GM06990 (cell line): Measurements from ENCODE around the gene DOK7.

Experiments used
- DNase-seq: peaks from one replicate; pipeline ENCODE4 v3.0.0-alpha.2; 2011; ENCODE audit not compliant: insufficient read length; ENCODE audit errors: extremely low read depth
- H3K27me3 ChIP-seq: replicated peaks from 2 replicates; pipeline ENCODE4 v1.6.0; 2011; ENCODE audit warnings: low read length; ENCODE audit not compliant: control insufficient read depth, insufficient read depth
- H3K36me3 ChIP-seq: 2 replicates; pipeline ENCODE4 v1.5.1; 2011; ENCODE audit warnings: low read length; ENCODE audit not compliant: control insufficient read depth, insufficient read depth
- H3K4me3 ChIP-seq: replicated peaks from 2 replicates; pipeline ENCODE4 v1.5.1; 2011; ENCODE audit warnings: low read depth, mild to moderate bottlenecking, control low read depth, low read length
- TF ChIP-seq, protein P1 (sequence below): IDR thresholded peaks from 2 replicates; pipeline ENCODE4 v1.5.1; 2011; ENCODE audit warnings: low read length, control low read depth, mild to moderate bottlenecking, inconsistent platforms; ENCODE audit not compliant: insufficient read depth, poor library complexity, severe bottlenecking

DOK7 gene

GRCh38 chr4:3464911-3465697 lies 2.0 kb downstream of the DOK7 start:
- Histone ChIP-seq H3K4me3 (no peak overlapping the region), H3K27me3 (no peaks in the 10 kb centered on the region; the same call in none of the 2 replicates), H3K36me3 (no peaks in the 10 kb centered on the region)
- DNase-seq = no peak
- TF ChIP-seq, protein P1, sequence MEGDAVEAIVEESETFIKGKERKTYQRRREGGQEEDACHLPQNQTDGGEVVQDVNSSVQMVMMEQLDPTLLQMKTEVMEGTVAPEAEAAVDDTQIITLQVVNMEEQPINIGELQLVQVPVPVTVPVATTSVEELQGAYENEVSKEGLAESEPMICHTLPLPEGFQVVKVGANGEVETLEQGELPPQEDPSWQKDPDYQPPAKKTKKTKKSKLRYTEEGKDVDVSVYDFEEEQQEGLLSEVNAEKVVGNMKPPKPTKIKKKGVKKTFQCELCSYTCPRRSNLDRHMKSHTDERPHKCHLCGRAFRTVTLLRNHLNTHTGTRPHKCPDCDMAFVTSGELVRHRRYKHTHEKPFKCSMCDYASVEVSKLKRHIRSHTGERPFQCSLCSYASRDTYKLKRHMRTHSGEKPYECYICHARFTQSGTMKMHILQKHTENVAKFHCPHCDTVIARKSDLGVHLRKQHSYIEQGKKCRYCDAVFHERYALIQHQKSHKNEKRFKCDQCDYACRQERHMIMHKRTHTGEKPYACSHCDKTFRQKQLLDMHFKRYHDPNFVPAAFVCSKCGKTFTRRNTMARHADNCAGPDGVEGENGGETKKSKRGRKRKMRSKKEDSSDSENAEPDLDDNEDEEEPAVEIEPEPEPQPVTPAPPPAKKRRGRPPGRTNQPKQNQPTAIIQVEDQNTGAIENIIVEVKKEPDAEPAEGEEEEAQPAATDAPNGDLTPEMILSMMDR = no peak

DNA sequence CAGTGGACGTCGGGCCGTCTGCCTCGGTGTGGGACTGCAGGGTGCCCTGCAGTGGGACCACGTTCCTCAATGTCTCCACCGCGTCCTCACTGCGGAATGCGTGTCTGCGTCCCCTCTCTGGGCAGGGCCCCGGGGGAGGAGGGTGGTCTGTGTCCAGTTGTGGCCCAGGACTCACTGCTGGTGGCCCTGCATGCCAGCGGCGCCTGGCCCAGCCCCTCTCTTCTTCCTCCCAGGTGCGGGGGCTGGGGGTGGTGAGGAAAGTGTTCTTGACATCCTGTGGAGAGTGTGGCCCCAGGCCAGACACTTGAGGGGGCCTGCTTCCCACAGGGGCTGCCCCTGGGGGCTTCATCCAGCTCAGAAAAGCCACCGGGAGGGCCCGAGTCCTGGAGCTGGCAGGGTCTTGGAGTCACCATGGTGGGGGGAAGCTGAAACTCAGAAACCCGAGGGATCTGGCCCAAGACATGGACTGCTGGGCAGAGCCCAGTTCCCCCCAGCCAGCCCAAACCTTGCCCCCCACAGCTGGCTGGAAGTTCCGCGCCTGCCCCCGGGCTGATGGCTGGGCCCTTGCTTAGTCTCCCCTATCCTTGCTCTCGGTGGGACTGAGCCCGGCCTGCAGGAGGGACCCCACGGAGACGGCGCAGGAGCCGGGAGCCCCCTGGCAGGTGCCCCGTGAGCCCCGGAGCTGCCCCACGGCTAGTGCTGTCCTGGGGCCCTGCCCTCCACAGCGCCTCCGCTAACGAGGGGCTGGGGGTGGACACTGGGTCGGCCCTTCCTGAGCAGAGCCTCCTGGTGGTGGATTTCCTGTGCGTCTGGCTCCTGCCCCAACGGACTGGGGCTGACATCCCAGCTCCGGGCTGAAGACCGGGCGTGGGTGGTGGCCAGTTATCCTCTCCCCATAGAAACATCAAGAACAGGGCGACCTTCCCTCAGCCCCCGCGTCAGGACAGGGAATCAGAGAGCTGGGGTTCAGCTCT lies 2.9 kb downstream of the DOK7 start:
- Histone ChIP-seq H3K4me3 (no peak overlapping the region), H3K27me3 (no peaks in the 10 kb centered on the region; the same call in none of the 2 replicates), H3K36me3 (no peaks in the 10 kb centered on the region)
- TF ChIP-seq, protein P1 = no peak
- DNase-seq = no peak

DNA sequence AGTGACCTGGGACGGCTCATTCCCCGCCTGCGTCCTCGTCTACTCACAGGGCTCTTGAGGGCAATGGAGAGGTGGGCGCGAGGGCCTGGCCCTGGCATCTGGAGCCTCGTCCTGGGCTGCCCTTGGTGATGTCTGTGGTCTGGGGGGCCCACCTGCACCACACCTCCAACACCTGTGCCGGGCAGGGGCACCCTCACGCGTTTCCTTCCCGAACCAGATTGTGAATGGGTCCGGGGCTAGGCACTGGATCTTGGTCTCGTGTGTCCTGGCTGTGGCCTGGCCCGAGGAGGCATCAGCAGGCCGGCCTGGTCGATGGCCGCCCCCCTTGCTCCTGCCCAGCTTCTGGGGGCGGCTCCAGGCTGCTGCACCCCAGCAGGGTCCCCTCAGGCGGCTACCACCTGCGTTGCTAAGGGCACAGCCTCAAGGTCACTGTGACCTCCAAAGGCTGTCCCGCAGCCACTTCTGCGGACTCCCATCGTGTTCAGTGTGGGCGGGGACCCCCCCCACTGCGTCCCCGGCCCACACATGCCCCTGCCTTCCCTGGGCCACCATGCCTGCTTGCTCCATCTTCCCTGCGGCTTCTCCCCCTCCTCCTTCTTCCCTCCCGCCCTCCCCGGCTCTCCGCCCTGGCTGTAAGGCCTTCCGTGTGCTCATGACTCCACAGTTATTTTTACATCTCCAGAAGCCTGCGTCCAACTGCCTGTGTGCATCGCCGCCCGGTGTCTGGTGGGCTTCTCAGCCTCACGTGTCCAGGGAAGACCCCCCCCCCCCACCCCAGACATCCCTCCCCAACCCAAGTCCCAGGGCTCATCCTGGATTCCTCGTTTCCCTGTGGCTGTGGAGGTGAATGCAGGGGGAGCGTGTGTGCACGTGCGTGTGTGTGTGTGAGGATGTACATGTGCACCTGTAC lies 3.8 kb downstream of the DOK7 start:
- no peak for DNase-seq
- TF ChIP-seq, protein P1 = no peak
- no peaks in the 10 kb centered on the region for H3K36me3 ChIP-seq
- H3K27me3 ChIP-seq = no peaks in the 10 kb centered on the region; the same call in none of the 2 replicates
- H3K4me3 ChIP-seq = no peak overlapping the region

DNA sequence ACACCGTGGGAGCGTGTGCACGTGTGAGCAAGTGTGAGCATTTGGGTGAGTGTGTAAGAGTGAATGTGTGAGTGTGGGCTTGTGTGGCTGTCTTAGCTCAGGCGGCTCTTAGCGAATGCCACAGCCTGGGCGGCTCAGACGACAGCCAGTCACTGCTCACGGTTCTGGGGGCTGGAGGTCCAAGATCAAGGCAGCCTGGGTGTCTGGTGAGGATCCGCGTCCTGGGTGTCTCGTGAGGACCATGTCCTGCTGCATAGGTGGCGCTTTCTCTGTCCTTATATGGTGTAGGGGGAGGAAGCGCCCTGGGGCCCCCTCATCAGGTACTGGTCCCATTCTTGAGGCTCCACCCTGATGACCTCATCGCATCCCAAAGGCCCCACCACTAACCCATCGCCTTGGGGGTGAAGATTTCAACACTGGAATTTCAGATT lies 4.5 kb downstream of the DOK7 start:
- no peaks in the 10 kb centered on the region for H3K36me3 ChIP-seq
- DNase-seq = peak; percentile 3
- no peaks in the 10 kb centered on the region; the same call in 1 of the 2 replicates for H3K27me3 ChIP-seq
- no peak overlapping the region for H3K4me3 ChIP-seq
- TF ChIP-seq, protein P1 = no peak

DNA sequence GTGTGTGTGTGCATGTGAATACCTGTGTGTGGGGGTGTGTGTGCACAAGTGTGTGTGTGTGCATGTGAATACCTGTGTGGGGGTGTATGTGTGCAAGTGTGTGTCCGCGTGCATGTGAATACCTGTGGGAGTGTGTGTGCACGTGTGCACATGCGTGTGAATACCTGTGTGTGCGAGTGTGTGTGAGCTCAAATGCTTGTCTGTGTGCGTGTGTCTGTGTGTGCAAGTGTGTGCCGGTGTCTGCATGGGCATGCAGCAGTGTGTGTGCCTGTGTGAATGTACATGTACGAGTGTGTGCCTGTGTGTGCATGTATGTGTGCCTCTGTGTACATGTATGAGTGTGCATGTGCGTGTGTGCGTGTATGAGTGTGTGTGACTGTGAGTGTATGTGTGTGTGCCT lies 5.0 kb downstream of the DOK7 start:
- H3K27me3 ChIP-seq = no peaks in the 10 kb centered on the region; the same call in 1 of the 2 replicates
- DNase-seq = no peak
- H3K4me3 ChIP-seq = no peak overlapping the region
- no peaks in the 10 kb centered on the region for H3K36me3 ChIP-seq
- TF ChIP-seq, protein P1 = no peak
